Endothelial cell (in vitro differentiated cells): ENCODE results near the gene MEF2A. TPM values are rescaled to one million over a fixed set of nuclear protein-coding genes. Genes with fewer than 3 reads are reported as not detected.
A peak's percentile ranks its signal among the peaks of the same experiment; 100 is the strongest.

Experiments
- DNase-seq: peaks from one replicate; pipeline ENCODE4 v3.0.0; 2021; ENCODE audit warnings: low spot score
- H3K27ac Mint-ChIP-seq: one replicate; pipeline ENCODE4 v1.8.0; 2021; ENCODE audit warnings: mixed read lengths, inconsistent platforms; ENCODE audit not compliant: unreplicated experiment
- H3K27me3 Mint-ChIP-seq: one replicate; pipeline ENCODE4 v1.8.0; 2021; ENCODE audit warnings: mild to moderate bottlenecking, moderate library complexity, mixed read lengths, inconsistent platforms; ENCODE audit not compliant: unreplicated experiment
- H3K36me3 Mint-ChIP-seq: one replicate; pipeline ENCODE4 v1.8.0; 2021; ENCODE audit warnings: mild to moderate bottlenecking, low read depth, mixed read lengths, inconsistent platforms; ENCODE audit not compliant: unreplicated experiment
- H3K4me1 Mint-ChIP-seq: one replicate; pipeline ENCODE4 v1.8.0; 2021; ENCODE audit warnings: mild to moderate bottlenecking, mixed read lengths, inconsistent platforms; ENCODE audit not compliant: unreplicated experiment
- H3K4me3 Mint-ChIP-seq: one replicate; pipeline ENCODE4 v1.8.0; 2021; ENCODE audit warnings: mild to moderate bottlenecking, mixed read lengths, inconsistent platforms; ENCODE audit not compliant: unreplicated experiment
- H3K9me3 Mint-ChIP-seq: one replicate; pipeline ENCODE4 v1.8.0; 2021; ENCODE audit warnings: mixed read lengths, inconsistent platforms; ENCODE audit not compliant: unreplicated experiment
- CTCF ChIP-seq: fragments of 200-600 bp; sonication (generic); IDR thresholded peaks from one replicate; pipeline ENCODE4 v1.5.0; 2021; ENCODE audit warnings: antibody characterized with exemption; ENCODE audit not compliant: unreplicated experiment
- total RNA-seq: library from RNA; stranded (reverse); fragmentation: NEBNext Ultra II Directional; extraction: Animal tissue kit (Norgen Biotek cat#: 25700); gene quantifications from one replicate; pipeline ENCODE4 v1.2.1, GENCODE V29; 2021; ENCODE audit not compliant: unreplicated experiment

The MEF2A gene
- total RNA-seq, 1 donor from 2014 or later: 43.5 TPM

GRCh38 chr15:99554880-99555488 is 10.8 kb upstream of the MEF2A start:
- Mint-ChIP-seq H3K27me3 (peaks cover 1% of the 10 kb centered on the region), H3K4me3 (no peak overlapping the region), H3K27ac (no peak overlapping the region), H3K4me1 (no peaks in the 10 kb centered on the region), H3K36me3 (peaks cover 3% of the 10 kb centered on the region), H3K9me3 (no peaks in the 10 kb centered on the region)
- TF ChIP-seq CTCF: no peak
- no peak for DNase-seq

- Mint-ChIP-seq H3K36me3 (peaks cover 3% of the 10 kb centered on the region), H3K27me3 (peaks cover 1% of the 10 kb centered on the region), H3K4me1 (no peaks in the 10 kb centered on the region), H3K4me3 (no peak overlapping the region), H3K27ac (peak overlapping the region; percentile 6), H3K9me3 (no peaks in the 10 kb centered on the region)
- no peak for DNase-seq
- no peak for TF ChIP-seq CTCF
Observed at GRCh38 chr15:99556011-99556410, 9.8 kb upstream of the MEF2A start.

- DNase-seq: no peak
- Mint-ChIP-seq H3K27ac (no peak overlapping the region), H3K27me3 (peaks cover 1% of the 10 kb centered on the region), H3K36me3 (peaks cover 3% of the 10 kb centered on the region), H3K4me1 (peaks cover under 1% of the 10 kb centered on the region), H3K9me3 (no peaks in the 10 kb centered on the region), H3K4me3 (no peak overlapping the region)
- no peak for TF ChIP-seq CTCF
Observed at GRCh38 chr15:99556578-99556977, 9.2 kb upstream of the MEF2A start.

DNA sequence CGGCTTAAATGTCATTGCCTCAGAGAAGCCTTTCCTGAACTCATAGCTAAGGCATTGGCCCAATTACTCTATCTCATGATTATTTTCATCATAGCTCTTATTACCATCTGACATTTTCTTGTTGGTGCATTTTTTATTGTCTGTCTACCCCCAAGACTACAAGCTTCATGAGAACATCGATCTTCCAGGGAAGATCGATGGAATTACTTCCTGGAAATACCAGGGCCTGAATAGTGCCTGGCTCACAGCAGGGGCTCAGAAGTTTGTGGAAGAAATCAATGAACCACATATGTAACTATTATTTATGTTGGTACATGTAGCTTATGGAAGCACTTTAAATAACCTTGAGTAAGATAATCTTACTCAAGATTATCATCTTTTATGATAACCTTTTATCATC is 7.7 kb upstream of the MEF2A start:
- no peak overlapping the region for H3K4me3 Mint-ChIP-seq

GRCh38 chr15:99558571-99558970 is 7.2 kb upstream of the MEF2A start:
- no peak for DNase-seq
- H3K36me3 Mint-ChIP-seq: peaks cover 3% of the 10 kb centered on the region
- peaks cover 20% of the 10 kb centered on the region for H3K4me1 Mint-ChIP-seq
- no peak overlapping the region for H3K27ac Mint-ChIP-seq
- H3K27me3 Mint-ChIP-seq: peaks cover 3% of the 10 kb centered on the region
- H3K9me3 Mint-ChIP-seq: no peaks in the 10 kb centered on the region
- H3K4me3 Mint-ChIP-seq: no peak overlapping the region
- TF ChIP-seq CTCF: no peak

More for the DNA sequence above, 7.7 kb upstream of the MEF2A start:
- DNase-seq: no peak
- no peak overlapping the region for H3K27ac Mint-ChIP-seq
- peaks cover 3% of the 10 kb centered on the region for H3K27me3 Mint-ChIP-seq
- peaks cover 15% of the 10 kb centered on the region for H3K4me1 Mint-ChIP-seq
- no peak for TF ChIP-seq CTCF
- peaks cover 3% of the 10 kb centered on the region for H3K36me3 Mint-ChIP-seq
- H3K9me3 Mint-ChIP-seq: no peaks in the 10 kb centered on the region
